Epithelial cell of proximal tubule (primary cell): ENCODE results near the gene LYPD6. TPM values are rescaled to one million over a fixed set of nuclear protein-coding genes. Genes with fewer than 3 reads are reported as not detected.
A peak's percentile ranks its signal among the peaks of the same experiment; 100 is the strongest.

Experiments
- DNase-seq: peaks from one replicate; pipeline ENCODE4 v3.0.0-alpha.2; 2011; ENCODE audit warnings: low read depth
- H3K4me3 ChIP-seq: 2 replicates; pipeline ENCODE4 v1.5.1; 2011; ENCODE audit warnings: low read depth, mild to moderate bottlenecking, low read length
- CTCF ChIP-seq: conservative IDR thresholded peaks from 2 replicates; pipeline ENCODE4 v1.5.1; 2012; ENCODE audit warnings: low read depth, mild to moderate bottlenecking, low read length
- total RNA-seq: library from RNA; depleted of rRNA; stranded (reverse); fragments of >200 nt; gene quantifications from 2 replicates; pipeline ENCODE4 v1.2.3, GENCODE V29; 2015

Gene LYPD6
- total RNA-seq, 1 donor from 2014 or later = 7.9 TPM

GRCh38 chr2:149415086-149415485, 84.7 kb downstream of the LYPD6 start:
- no peak overlapping the region for H3K4me3 ChIP-seq
- TF ChIP-seq CTCF = no peak
- DNase-seq = no peak

GRCh38 chr2:149418065-149418464, 87.7 kb downstream of the LYPD6 start:
- TF ChIP-seq CTCF = no peak
- DNase-seq = no peak
- no peak overlapping the region for H3K4me3 ChIP-seq

GRCh38 chr2:149420053-149420963, 89.9 kb downstream of the LYPD6 start:
- DNase-seq = no peak
- H3K4me3 ChIP-seq = no peak overlapping the region
- TF ChIP-seq CTCF = no peak

- DNase-seq = no peak
- TF ChIP-seq CTCF = no peak
- H3K4me3 ChIP-seq = no peak overlapping the region
Observed at GRCh38 chr2:149421791-149422190, 91.4 kb downstream of the LYPD6 start.

- no peak for TF ChIP-seq CTCF
- no peak overlapping the region for H3K4me3 ChIP-seq
- peak; percentile 52 for DNase-seq
Observed at GRCh38 chr2:149422337-149422990, 92.1 kb downstream of the LYPD6 start.

GRCh38 chr2:149422991-149423338, 92.6 kb downstream of the LYPD6 start:
- TF ChIP-seq CTCF = no peak
- H3K4me3 ChIP-seq = no peak overlapping the region
- no peak for DNase-seq
